GM21390 (cell line): Measurements from ENCODE around the gene VAMP4.

Experiments
- ATAC-seq: cut with Tn5 transposase; IDR thresholded peaks from one replicate; pipeline ENCODE4 v1.9.1; 2021; ENCODE audit not compliant: unreplicated experiment

The VAMP4 gene

DNA sequence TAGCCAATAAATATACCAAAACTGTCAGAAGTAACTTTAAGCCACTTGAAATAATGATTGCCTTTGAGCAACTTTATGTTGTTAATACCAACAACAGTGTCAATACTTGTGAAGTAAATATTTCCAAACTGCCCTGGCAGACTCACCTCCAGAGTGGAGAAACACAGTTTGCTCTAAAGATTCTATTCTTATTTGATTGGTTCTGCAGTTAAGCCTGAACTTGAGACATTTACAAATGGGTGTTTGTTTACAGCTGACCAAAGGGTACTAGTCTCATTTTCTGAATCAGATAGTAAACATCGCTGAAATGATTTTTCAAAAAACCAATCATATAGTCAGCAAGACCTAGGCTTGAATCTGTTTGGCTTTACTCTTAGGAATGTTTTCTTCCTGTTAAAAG lies 88.1 kb downstream of the VAMP4 start:
- ATAC-seq = no peak

- ATAC-seq = no peak
Observed at GRCh38 chr1:171652234-171652822, 89.5 kb downstream of the VAMP4 start, which contains the start of gene MYOC. Gene MYOC (minus strand): TSS chr1:171652688. CDS start chr1:171652611, 77 bp downstream.
